ENCODE results near the gene LAMA5.

The LAMA5 gene

DNA sequence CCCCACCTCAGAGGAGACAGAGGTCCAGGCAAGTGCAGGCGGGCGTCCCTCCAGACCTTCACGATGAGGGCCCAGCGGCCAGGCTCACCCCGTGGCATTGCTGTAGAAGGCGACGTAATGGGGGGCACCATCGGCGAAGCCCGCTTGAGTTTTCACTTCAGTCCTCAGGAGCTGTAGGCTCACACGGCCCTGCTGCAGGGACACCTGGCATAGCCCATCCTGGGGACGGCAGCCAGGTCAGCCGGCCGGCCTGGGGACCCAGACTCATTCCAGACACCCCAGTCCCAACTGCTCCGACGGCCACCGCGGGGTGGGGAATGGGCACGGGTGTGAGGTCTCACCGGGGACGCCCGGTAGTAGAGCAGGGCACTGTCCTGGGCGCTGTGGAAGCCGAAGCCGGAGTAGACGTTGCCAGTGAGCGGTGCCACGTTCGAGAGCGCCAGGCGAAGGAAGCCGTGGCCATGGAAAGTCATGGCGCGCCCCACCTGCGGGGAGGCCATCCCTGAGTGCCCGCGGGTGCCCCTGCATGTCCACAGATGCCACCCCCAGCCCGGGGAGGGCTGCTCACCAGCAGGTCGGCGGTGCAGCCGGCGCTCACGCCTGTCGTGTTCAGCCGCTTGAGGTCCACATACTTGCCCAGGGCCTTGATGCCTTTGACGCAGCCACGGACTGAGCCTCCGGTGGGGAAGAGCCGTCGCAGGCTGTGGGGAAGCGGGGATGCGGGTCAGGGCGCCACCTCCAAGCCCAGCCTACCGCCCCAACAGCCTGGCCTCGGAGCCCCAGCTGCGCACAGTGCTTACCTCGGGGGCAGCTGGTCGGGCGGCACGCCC, 55.1 kb downstream of the LAMA5 start:
- no peak for DNase-seq

DNA sequence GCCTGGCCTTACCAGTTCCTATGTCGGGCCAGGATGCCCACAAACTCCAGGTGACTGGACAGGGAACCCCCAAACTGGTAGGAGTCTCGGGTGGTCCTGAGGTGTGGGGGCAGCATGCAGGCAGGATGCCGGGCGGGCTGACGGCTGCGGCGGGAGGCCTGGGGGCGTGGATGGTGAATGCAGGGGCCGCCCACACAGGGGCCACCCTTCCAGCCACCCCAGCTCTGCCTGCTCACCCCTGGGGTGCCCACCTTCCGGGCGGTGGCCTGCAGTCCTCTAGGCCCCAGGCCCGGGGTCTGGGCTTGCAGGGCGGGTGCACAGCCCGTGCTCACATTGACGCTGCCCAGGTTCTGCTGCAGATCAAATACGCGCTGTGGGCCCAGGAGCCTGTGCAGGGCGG, 56.0 kb downstream of the LAMA5 start:
- no peak for DNase-seq

DNA sequence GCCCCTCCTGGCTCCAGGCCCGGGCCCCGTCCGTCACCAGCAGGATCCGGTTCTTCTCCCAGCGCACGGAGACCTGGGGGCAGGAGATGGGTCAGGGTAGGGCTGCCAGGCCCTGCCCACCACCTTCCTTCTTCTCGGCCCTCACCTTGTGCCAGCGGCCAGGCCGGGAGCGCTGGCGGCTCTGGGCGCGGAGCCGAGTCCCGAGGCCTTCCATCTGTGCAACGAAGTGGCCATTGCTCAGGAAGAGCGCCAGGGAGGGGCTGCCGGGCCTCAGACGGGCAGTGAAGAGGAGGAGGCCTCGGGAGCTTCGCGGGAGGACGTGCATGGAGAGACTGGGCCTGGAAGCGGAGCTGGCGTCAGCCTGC, 56.4 kb downstream of the LAMA5 start:
- DNase-seq: no peak

DNA sequence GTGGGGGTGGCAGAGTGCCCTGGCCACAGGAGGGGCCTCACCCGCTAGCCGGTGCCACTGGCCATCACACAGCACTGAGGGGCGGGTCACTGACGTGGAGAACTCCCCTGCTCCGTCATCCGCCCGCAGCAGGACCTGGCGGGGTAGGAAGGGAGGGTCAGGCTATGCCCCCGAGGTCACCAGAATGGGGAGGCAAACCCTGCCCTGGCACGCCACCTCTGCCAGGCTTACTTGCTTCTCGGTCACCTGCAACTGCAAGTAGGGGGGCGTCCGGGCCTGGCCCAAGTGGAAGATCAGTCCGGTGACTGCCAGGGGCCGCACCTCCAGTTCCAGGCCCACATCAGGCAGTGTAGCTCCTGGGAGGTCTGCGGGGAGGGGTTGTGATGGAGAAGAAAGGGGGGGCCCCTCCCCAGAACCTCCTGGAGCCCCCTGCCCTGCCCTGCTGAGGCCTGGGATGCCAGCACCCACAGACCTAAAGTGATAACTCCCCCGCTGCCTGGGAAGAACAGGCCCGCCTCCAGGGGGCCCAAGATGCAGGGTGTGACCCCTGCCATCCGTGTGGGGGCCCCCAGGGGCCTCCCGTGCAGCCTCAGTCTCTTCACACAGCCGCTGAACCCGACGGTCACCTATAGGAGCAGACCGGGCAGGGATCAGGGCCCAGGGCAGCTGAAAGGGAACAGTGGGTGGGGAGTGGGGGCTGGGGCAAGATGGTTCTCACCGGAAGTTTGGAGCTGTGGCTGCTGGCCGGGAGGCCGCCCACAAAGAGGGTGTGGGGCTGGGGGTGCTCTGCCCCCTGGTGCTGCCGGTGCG, 57.0 kb downstream of the LAMA5 start:
- no peak for DNase-seq

DNA sequence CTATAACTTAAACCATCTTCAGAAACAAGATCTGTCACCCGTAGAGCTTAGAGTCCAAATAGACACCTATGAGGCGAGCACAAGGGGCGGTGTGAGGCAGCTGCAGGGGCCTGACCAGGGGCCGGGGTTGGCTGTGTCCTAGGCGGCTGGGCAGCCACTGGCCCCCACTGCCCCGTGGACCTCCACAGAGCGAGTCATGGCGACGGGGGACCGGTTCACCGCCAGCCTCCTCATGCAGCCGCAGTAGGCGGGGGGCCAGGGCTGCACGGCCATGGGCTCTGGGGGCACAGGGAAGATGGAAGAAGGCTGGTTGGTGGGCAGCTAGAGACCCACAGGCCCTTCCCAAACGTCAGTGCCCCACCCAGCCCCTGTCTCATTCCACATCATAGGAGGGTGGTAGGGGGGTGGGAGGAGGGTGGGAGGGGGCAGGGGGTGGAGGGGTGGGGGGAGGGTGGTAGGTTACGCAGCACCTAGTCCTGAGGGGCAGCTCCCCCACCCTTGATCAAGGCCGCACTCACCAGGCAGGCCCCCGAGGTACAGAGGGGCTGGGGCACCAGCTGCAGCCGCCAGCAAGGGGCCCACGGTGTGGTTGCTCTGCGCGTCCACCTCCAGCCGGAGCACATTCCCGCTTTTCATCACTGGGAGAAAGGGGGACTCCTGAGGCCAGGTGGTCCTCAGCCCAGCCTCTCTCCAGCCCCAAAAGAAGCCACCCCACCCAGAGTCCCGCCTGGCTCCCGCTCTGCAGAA, 57.7 kb downstream of the LAMA5 start:
- DNase-seq: no peak

DNA sequence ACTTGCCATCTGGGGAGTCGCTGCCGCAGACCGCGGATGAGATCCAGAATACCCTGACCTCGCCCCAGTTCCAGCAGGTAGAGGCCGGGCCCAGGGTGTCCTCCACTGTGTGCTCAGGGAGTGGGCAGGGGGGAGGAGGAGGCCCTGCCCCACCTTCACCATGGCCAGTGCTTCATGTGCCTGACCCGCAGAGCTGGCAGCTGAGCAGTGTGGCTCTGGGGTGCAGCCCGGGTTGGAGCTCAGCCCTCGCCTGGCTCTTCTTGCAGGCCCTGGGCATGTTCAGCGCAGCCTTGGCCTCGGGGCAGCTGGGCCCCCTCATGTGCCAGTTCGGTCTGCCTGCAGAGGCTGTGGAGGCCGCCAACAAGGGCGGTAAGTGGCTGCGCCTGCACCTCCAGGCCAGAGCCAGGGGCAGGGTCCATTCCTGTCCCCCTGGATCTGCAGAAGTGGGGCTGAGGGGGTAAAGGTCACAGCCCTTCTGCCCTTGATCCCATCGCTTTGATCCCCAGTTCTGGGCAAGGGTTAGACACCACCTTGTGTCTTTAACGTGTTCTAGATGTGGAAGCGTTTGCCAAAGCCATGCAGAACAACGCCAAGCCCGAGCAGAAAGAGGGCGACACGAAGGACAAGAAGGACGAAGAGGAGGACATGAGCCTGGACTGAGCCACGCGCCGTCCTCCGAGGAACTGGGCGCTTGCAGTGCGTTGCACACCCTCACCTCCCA, 58.9 kb downstream of the LAMA5 start:
- no peak for DNase-seq

DNA sequence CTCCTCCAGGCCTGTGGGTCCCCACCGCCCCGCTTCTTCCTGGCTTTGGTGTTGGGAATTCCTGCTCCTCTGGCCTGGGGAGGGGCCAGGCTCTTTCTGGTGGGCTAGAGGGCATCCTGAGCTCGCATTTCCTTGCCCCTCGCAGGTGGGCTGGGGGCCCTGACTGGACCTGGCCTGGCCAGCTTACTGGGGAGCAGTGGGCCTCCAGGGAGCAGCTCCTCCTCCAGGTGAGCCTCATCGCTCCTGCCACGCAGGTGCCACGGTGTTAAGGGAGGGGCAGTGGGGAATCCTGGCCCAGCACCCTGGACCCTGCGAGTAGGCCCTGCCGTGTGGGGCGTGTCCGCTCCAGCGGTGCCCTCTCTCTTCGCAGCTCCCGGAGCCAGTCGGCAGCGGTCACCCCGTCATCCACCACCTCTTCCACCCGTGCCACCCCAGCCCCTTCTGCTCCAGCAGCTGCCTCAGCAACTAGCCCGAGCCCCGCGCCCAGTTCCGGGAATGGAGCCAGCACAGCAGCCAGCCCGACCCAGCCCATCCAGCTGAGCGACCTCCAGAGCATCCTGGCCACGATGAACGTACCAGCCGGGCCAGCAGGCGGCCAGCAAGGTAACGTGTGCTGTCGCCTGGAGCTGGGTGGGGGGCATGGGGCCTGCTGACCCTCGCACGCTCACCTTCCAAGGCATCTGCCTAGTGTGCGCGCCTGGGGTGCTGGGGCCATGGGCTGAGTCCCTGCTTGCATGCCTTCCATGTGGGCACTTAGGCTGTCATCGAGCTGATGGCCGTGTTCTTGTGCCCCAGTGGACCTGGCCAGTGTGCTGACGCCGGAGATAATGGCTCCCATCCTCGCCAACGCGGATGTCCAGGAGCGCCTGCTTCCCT, 59.6 kb downstream of the LAMA5 start:
- no peak for DNase-seq

DNA sequence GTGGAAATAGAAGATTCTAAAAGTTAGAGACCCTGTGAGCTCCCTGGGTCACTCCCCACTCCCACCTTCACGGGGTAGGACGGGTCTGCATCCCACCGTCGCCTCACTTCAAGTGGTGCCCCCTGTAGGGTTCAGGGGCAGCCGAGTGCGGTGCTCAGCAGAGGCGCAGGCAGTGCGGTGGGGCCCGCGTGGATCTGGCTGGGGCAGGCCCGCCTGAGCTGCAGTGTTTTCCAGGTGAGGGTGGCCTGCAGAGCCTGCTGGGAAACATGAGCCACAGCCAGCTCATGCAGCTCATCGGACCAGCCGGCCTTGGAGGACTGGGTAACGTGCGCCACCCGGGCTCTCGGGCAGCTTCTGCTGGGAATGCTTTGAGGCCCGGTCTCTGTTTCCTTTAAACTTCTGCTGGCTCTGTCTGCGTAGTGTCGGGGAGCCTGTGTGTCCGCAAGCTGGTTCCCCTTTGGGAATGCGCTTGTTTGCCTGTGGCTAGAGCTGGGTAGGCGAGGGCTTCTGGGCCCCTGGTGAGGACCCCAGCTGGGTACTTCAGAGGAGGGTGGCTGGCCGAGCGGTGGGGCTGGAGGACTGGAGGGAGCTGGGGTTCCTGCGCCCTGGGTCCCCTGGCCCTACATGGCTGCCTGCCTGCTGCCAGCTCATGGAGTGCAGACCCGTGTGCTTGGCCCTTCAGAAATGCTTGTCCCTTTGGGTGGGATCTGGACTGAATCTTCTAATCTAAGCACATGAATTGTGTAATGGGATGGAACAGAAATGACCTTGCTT, 60.5 kb downstream of the LAMA5 start:
- no peak for DNase-seq

DNA sequence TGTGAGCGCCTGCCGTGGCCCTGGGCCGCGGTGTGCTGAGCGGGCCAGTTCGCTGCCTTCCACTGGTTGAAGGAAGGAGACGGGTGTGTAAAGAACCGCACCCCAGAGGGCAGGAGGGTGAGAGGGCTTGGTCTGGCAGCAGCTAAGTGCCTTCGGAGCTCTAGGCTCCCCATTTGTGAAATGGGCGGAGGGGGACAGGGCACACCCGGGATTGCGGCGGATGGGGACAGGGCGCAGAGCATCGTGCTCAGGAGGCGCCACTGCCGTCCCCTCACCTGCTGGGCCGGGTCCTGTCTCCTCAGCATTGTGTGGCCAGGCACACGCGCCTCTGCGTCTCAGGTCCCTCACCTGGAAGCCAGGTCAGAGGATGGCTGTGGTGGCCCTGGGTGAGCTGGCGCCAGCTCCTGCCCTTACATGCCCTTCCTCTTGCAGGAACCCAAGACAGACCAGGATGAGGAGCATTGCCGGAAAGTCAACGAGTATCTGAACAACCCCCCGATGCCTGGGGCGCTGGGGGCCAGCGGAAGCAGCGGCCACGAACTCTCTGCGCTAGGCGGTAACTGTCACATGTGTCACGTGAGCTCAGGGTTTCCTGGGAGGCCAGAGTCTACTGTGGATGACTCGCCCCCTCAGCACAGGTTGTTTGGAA, 61.2 kb downstream of the LAMA5 start:
- DNase-seq: no peak

DNA sequence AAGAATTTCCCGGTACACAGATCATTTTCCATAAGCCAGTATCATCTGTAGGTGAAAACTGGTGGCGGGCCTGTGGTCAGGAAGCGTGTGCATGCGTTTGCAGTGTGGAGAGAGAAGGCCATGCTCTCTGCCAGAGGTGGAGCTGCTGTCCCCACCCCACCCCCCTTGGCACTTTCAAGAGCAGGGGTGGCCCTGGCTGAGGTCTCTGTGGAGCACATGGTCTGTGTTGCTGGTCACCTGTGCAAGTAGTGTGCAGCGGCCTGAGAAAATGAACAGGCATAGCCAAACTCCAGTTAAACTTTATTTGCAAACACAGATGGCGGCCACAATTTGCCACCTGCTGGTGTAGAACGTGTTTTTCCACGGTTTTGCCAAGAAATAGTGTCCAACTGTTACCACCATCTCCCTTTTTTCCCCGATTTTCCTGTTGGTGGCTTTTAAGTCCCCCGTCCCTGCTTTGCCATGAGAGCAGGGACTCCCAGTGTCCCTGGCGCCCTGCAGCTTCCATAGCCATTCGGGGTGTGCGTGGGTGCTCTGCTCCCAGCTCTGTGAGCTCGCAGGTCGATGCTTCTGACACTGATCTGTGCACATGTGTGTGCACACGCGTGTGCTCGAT, 61.9 kb downstream of the LAMA5 start:
- no peak for DNase-seq

DNA sequence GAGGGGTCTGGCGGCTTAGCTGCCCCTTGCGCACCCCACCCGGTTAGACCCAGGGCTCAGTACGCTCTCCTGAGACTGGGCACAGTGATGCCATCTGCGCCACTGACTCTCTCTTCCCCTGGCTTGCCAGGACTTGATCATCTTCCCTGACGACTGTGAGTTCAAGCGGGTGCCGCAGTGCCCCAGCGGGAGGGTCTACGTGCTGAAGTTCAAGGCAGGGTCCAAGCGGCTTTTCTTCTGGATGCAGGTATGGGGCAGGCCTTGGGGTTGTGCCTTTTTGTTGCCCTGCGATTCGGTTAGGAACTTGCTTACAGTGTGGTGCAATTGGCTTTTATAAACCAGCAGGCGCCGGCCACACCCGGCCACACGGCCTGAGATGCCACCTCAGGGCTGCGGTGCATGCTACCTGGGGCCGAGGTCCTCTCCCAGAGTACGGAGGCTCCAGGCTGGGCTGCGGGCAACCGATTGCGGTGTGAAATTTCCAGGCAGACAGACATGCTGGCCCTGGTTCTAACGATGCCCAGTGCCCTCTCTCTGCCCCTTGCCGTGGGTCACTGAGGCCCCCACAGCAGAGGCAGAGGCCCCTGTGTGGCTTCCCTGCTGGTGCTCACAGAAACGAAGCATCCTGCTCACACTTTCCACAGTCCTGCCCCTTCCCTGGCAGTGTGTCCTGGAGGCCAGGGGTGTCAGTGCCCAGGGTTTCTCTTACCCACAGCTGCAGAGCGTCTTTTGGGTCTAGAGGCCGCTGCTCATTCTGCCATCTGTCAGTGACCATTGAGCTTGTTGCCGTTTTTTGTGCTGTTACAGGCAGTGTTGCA, 62.6 kb downstream of the LAMA5 start:
- DNase-seq: no peak

DNA sequence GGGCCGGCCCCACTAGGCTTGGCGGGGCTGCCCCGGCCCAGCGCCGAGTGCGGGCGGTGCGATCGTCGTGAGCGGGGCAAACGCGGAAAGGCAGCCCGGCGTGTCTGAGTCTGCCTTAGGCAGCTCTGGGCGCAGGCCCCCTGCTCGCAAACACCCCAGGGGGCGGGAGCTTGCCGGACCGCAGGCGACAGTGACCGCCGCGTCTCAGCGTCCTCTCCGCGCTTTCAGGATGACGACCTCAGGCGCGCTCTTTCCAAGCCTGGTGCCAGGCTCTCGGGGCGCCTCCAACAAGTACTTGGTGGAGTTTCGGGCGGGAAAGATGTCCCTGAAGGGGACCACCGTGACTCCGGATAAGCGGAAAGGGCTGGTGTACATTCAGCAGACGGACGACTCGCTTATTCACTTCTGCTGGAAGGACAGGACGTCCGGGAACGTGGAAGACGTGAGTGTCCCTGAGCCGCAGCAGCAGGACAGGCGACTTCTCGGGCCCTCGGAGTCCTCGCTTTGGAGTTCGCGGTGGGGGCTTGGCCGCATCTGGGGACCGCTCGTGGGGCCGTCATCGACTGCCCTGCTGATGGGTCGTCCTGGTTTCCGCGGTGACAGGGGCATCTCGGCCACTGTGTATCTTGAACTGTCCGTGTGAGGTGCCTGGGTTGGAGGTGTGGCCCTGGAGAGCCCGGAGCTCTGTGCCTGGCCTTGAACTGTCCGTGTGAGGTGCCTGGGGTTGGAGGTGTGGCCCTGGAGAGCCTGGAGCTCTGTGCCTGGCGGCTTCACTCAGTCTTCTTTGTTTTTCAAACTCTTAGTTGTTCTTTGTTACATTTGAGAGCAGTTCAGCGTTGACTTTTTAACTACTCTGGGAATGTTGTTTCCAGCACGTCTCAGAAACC, 63.5 kb downstream of the LAMA5 start:
- DNase-seq: no peak

DNA sequence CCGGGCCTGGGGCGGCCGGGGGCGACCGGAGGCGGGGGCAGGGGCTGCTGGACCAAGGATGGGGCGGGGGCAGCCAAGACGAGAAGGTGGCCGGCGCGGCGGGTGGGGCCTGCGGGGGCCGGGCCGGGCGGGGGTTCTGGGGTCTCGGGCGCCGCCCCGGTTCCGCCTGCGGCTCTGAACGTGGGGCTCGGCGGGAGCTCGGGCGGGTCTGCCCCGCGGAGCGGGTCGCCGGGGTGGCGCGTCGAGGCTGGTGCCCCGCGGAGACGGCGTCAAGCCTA, 64.1 kb downstream of the LAMA5 start:
- DNase-seq: no peak

DNA sequence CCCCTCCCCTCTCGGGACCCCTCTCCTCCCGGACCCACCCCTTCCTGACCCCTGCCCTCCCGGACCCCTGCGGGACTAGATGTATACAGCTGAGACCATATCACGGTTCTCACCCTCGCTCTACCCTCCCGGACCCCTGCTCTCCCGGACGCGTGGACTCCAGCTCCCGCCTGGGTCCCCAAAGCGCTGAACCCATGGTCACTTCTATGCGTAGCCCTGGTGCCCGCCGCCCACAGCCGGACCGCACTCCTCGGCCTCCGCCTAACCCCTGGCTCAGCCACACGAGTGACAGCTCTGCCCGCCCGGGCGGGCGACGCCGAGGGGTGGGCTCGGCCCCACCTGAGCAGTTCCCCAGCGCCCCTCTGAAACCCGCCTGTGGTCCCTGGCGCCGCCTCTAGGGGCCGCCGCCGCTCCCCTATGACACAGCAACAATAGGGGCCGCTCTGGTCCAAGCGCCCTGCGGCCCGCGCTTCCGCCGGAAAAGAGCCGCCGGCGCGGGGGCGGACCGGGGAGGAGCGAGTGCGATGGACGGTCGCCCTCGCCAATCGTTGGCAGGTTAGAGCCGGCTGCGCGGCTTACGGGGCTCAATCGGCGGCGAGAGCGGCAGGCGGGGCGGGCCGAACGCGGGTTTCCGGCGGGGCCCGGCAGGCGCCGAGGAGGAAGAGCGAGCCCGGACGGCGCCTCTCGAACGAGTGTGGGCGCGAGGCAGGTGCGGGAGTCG, 64.6 kb downstream of the LAMA5 start, which contains the start of gene ADRM1:
Gene ADRM1, plus strand, starts transcription at position 657 of the 721 bp plus-strand sequence. CDS start 572 bp downstream, outside the sequence.
- peak; percentile 94 for DNase-seq

DNA sequence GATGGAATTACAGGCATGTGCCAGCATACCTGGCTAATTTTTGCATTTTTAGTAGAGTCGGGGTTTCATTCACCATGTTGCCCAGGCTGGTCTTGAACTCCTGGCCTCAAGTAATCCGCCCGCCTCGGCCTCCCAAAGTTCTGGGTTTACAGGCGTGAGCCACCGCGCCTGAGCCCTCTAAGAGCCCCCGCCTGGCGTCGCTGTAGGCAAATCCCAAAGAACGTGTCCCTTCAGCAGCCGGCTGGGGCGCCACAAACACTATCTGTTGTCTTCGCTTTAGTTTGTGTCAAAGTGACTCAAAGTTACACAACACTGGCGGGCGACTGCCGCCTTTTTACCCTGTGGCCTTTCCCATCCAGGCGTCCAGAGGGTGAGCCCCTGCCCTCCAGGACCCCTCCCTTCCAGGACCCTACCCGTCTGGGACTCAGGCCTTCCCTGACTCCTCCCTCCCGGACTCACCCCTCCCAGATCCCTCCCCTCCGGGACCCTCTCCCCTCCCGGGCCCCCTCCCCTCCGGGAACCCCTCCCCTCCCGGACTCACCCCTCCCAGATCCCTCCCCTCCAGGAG, 65.3 kb downstream of the LAMA5 start:
- DNase-seq: peak; percentile 84

DNA sequence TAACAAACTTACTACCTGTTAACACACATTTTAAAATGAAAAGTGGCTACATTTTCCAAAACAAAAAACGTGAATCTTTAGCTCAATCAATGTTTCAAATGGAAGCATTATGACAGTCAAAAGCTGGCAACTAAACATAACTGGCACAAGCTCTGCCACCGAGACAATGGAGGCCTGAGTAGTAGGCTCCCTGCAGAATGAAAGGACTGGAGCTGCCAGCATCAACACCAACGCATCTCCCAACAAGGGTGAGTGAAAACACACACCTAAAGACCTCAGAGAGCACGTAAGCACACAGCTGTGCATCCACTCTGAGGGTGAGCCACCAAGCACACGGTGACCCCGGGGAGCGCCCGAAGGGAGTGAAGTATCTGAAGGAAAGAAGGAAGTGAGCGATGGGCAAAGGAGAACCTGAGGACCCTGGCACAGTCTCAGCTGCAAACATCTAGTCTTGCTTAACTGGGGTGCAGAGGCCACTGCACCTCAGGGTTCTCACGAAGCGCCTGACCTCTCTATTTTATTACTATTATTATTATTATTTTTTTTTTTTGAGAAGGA, 65.9 kb downstream of the LAMA5 start:
- no peak for DNase-seq

DNA sequence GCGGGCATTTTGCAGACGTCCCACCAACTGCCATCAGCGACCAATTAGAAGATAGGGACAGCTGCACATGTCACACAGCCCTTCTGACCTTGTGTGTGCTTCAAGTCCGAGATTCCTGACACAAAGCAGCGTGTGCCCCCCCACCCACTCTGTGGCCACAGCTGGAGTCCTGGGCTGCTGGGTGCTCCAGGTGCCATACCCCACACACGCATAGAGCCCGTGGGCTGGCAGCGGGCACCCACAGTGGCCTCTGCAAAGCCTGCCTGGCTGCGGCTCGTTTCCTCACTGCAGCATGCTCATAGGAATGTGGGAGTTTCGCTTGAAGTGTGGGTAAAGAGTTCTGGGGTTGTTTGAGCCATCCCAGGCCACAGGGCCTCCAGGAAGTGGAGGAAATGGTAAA, 66.8 kb downstream of the LAMA5 start:
- DNase-seq: no peak
